NT2/D1 (cell line): ENCODE data around the gene LRRC2.

Experiments
- SUZ12 ChIP-seq: IDR thresholded peaks from 2 replicates; pipeline ENCODE4 v1.6.1; 2011; ENCODE audit not compliant: insufficient read length, insufficient read depth; ENCODE audit errors: extremely low read depth
- YY1 ChIP-seq: IDR thresholded peaks from 2 replicates; pipeline ENCODE4 v1.6.1; 2011; ENCODE audit not compliant: insufficient read length, insufficient read depth

DNA sequence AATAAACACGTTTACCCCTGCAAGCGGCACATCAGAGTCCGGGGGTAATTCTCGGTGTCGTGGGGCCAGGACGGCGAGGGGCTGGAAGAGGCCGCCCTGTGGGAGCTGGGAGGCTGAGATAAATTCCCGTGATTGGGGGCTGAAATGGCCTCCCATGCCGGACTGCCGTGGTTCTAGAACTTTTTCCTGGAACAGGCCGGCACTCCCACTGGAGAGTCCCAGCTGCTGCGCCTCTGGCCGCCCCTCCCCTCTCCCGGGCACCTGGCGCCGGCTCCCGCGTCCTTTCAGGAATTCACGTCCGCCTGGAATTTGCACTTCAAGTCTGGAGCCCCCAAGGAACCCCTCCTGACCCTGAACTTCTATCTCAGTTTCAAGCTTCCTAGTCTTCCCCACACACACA is 10.8 kb upstream of the LRRC2 start:
- TF ChIP-seq SUZ12 (no peak), YY1 (no peak)
